ENCODE data around the gene TTLL7. TPM values are rescaled to one million over a fixed set of nuclear protein-coding genes. Genes with fewer than 3 reads are reported as not detected.

The TTLL7 gene
- total RNA-seq, 4 donors from 2014 or later: 3.1 to 9.1 (median 6.6) TPM

DNA sequence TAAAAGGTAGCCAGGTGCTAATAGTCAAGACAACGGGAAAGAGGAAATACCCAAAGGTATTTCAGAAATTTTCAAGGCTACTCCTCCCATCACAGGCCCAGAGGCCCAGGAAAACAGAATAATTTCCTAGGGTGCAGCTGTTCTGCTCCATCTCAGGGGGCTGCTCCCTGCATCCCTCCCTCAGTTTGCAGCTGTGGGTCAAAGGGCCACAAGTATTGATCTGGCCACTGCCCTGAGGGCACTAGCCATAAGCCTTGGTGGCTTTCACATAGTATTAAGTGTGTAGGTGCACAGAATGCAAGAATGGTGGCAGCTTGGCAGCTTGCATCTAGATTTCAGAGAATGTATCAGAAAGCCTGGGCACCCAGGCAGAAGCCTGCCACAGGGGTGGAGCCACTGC lies 179.5 kb downstream of the TTLL7 start:
- TF ChIP-seq, protein P1, sequence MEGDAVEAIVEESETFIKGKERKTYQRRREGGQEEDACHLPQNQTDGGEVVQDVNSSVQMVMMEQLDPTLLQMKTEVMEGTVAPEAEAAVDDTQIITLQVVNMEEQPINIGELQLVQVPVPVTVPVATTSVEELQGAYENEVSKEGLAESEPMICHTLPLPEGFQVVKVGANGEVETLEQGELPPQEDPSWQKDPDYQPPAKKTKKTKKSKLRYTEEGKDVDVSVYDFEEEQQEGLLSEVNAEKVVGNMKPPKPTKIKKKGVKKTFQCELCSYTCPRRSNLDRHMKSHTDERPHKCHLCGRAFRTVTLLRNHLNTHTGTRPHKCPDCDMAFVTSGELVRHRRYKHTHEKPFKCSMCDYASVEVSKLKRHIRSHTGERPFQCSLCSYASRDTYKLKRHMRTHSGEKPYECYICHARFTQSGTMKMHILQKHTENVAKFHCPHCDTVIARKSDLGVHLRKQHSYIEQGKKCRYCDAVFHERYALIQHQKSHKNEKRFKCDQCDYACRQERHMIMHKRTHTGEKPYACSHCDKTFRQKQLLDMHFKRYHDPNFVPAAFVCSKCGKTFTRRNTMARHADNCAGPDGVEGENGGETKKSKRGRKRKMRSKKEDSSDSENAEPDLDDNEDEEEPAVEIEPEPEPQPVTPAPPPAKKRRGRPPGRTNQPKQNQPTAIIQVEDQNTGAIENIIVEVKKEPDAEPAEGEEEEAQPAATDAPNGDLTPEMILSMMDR (IDR thresholded peaks at IDR 0.05): no peak
- ATAC-seq (ENCODE audit: low FRiP score) (no peak), DNase-seq (ENCODE audit: low spot score) (no peak)

DNA sequence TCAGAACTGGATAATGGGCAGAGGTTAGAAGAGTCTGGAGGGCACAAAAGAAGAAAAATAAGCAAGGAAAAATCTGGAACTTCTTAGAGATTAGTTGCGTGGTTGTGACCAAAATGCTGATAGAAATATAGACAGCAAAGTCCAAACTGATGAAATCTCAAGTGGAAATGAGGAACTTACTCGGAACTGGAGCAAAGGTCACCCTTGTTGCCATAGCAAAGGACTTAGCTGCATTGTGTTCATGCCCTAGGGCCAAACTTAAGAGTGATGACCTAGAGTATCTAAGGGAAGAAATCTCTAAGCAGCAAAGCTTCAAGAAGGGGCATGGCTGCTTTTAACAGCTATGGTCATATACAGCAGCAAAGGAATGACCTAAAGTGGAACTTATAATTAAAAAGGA lies 180.0 kb downstream of the TTLL7 start:
- ATAC-seq (ENCODE audit: low FRiP score) (no peak), DNase-seq (ENCODE audit: low spot score) (no peak)
- TF ChIP-seq, protein P1 (IDR thresholded peaks at IDR 0.05): no peak

DNA sequence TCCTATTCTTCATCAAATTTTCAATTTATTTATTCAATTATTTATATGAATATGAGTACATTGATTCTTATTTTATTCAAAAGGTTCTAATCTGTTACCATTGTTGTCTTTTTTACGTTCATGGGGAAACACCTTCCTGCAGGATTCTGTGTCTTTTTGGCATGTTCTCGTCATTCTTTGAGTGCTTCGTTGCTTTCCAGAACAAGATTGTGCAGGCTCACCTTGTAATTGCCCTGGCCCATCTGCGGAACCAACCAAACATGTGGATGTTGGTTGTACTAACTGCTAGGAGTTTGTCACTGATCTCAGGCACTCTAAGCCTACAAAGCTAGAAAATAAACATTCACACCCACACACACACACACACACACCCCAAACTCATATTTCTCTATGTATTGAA lies 182.1 kb downstream of the TTLL7 start:
- DNase-seq (ENCODE audit: low spot score) (no peak), ATAC-seq (ENCODE audit: low FRiP score) (no peak)
- TF ChIP-seq, protein P1 (IDR thresholded peaks at IDR 0.05): no peak

DNA sequence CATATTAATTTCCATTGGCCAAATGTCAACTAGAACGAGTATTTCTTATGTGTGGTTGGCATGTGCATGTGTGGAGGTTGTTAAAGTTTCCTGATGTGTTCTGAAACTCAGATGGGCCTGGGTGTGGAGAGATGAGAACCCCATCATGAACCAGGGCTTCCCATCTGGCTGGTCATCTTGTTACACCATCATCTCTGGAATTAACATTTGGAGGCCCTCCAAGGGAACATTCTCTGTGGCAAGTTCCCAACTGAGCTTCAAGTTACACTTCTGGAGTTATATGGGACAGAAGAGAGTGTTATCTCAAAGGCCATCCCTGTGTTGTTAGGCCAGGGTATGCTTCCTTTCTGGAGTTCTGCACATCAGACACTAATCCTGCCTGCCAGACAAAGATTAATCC lies 183.6 kb downstream of the TTLL7 start:
- ATAC-seq (ENCODE audit: low FRiP score) (no peak), DNase-seq (ENCODE audit: low spot score) (no peak)
- TF ChIP-seq, protein P1 (IDR thresholded peaks at IDR 0.05): no peak

Other genes with a start within 250 kb of the TTLL7 start
- gene PRKACB, start 145.1 kb upstream of the TTLL7 start, total RNA-seq: 10 to 100 TPM; 18.7 to 23.5 (median 21.2) TPM